C4-2B (cell line): Measurements from ENCODE around the gene EMILIN2.

Experiments used
- H3K27ac ChIP-seq: fragments of 450-650 bp; 2 replicates; pipeline ENCODE4 v1.5.1; 2017
- ZFX ChIP-seq: fragments of 450-650 bp; IDR thresholded peaks from 2 replicates; pipeline ENCODE4 v1.6.1; 2017
- TF ChIP-seq, protein P1 (sequence below): fragments of 450-650 bp; conservative IDR thresholded peaks from 2 replicates; pipeline ENCODE4 v1.5.1; 2017; ENCODE audit warnings: mild to moderate bottlenecking

The EMILIN2 gene

GRCh38 chr18:2890606-2891005, 43.8 kb downstream of the EMILIN2 start:
- no peak for TF ChIP-seq ZFX
- TF ChIP-seq, protein P1, sequence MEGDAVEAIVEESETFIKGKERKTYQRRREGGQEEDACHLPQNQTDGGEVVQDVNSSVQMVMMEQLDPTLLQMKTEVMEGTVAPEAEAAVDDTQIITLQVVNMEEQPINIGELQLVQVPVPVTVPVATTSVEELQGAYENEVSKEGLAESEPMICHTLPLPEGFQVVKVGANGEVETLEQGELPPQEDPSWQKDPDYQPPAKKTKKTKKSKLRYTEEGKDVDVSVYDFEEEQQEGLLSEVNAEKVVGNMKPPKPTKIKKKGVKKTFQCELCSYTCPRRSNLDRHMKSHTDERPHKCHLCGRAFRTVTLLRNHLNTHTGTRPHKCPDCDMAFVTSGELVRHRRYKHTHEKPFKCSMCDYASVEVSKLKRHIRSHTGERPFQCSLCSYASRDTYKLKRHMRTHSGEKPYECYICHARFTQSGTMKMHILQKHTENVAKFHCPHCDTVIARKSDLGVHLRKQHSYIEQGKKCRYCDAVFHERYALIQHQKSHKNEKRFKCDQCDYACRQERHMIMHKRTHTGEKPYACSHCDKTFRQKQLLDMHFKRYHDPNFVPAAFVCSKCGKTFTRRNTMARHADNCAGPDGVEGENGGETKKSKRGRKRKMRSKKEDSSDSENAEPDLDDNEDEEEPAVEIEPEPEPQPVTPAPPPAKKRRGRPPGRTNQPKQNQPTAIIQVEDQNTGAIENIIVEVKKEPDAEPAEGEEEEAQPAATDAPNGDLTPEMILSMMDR, result no peak
- H3K27ac ChIP-seq, result no peak overlapping the region

- TF ChIP-seq ZFX, result no peak
- TF ChIP-seq, protein P1, result no peak
- no peak overlapping the region for H3K27ac ChIP-seq
These were observed 45.0 kb downstream of the EMILIN2 start for GRCh38 chr18:2891526-2892431.

GRCh38 chr18:2893056-2893455, 46.2 kb downstream of the EMILIN2 start:
- no peak overlapping the region for H3K27ac ChIP-seq
- TF ChIP-seq ZFX, result no peak
- TF ChIP-seq, protein P1, result no peak

DNA sequence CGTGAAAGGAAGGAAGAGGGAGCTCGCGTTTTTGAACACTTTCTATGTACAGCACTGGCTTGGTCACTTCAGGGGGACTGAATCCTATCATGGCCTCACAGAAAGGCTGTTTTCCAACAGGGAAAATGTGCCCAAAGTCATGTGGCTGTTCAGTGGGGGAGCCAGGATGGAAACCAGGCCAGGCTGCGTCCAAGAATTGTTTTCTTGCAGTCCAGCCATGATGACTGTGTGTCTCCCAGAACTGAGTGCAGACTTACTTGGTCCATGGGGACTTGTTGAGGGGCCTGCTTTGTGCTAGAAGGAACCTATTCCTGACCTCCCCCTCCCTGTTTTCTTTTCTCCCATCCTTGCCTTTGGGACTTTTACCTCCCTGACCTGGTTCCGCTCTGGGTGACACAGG, 46.9 kb downstream of the EMILIN2 start:
- H3K27ac ChIP-seq, result no peak overlapping the region

DNA sequence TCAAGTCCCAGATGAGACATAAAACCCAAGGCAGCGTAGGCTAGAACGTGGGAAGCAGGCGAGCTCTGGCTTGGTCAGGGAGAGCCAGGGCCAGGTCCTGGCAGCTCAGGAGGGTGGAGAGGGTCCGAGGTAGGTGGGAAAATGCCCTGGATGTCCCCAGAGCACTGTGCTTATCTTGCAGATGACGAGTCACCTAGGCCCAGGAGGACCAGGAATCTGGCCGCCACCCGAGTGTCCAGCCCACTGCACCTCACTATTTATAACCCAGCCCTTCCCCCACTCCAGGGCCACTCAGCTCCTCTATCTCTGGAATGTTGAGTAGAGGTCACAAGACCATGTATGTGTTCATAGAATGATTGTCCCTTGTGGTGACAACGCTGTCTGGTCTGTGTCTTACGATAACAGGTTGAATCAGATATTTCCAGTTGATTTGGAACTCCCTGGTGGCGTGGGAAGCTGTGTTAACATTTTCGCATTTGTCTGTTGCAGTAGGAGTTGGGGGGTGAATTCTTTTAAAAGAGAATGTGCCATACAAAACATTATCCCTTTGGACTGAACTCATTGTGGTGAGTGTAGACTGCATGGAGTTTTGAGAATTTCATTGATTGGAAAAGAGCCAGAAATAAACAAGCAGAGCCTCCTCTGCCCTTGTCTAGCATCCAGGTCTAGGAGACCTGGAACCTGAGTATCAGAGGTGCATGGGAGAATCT, 47.5 kb downstream of the EMILIN2 start:
- TF ChIP-seq, protein P1, result no peak
- TF ChIP-seq ZFX, result no peak

More for the DNA sequence above, 46.9 kb downstream of the EMILIN2 start:
- TF ChIP-seq, protein P1, result no peak
- no peak for TF ChIP-seq ZFX

GRCh38 chr18:2894841-2895370, 48.1 kb downstream of the EMILIN2 start:
- H3K27ac ChIP-seq, result no peak overlapping the region
- TF ChIP-seq, protein P1, result no peak
- no peak for TF ChIP-seq ZFX

More for the DNA sequence above, 47.5 kb downstream of the EMILIN2 start:
- no peak overlapping the region for H3K27ac ChIP-seq

- TF ChIP-seq, protein P1, result no peak
- no peak for TF ChIP-seq ZFX
- no peak overlapping the region for H3K27ac ChIP-seq
These were observed 48.6 kb downstream of the EMILIN2 start for GRCh38 chr18:2895391-2895790.
